ENCODE measurements around the gene SUN5.

DNA sequence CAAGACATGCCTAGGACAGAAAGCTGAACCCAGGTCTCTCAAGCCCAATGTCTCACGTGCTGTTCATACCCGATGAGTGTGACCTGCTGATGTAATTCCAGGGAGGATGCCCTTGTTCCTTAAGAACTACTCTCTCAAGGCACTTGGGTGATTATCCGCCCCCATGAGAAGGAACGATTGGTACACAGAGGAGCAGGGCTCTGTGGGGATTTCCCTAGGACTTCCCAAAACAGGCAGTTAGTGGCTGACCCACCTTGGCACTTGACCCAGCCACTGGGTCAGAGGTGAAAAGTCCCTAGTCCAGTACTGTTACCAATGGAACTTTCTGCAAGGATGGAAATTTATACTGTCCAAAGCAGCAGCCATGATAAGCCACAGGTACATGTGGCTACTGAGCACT, 18.1 kb upstream of the SUN5 start:
- TF ChIP-seq CTCF (IDR thresholded peaks at IDR 0.05): no peak
- no peak for TF ChIP-seq POLR2A (IDR thresholded peaks at IDR 0.05)
- no peak for TF ChIP-seq POLR2AphosphoS5 (IDR thresholded peaks at IDR 0.05)

Data from sigmoid colon (tissue), 4 donors.